ENCODE data around the gene OGG1.
"Not testable (repeated sequence)": the region's sequence is repeated elsewhere in the genome, so short reads cannot be mapped to it uniquely, and the experiment has no call there.

OGG1 gene

GRCh38 chr3:9768141-9768775 lies 18.5 kb downstream of the OGG1 start:
- no peak for DNase-seq

DNA sequence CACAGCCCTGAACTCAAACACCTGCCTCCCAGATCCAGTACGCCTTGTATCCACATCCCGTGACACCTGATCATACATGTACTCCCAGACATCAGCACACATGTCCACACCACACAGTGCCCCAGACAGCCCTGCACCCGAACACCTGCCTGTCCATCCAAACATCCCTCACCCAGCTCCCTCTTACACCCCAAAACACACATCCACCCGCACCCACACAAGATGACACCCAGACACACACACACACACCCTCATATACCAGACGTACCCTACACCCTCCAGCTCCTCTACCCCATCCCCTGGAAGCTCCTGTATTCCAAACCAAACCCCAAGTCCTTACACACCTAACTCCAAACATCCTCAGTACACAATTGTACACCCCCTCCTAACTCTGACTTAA lies 19.3 kb downstream of the OGG1 start:
- no peak for DNase-seq

DNA sequence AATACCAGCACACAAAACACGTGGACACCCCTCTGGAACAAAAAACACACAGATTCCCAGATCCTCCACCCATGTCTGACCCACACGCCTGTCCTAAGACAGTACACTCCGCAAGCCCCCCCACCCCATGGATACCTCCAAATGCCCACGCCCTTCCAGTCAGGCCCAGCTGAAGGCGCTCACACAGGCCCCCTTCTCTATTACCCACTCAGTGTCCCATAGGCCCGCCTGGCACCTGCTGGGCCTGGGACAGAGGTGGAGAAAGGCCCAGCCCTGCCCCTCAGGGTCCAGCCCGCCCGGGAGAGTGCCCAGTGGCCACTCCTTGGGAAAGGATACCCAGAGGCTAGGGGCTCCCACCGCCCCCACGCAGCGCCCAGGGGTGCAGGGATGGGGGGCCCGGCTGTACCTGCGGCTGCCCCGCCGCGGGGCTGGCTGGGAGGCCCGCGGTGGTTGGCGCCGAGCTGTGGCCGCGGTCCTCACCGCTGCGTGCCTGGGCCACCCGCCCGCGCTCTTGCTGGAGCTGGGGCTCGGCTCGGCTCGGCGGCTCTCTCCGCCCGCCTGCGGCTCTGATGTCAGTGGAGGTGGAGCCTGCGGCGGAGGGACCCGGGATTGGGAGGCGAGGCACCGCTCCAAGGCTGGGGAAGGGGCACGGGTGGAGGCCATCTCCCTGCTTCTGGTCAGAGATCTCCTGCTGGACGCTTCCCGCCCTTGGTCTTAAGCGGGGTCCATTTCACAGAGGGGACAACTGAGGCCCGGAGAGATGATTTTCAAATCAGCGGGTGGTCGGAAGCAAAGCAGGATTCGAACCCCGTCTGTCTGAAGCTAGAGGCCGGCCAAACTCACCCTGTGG lies 19.9 kb downstream of the OGG1 start, which contains the start of gene CAMK1:
CAMK1 (minus strand) TSS at position 522 of the 850 bp plus-strand sequence. CDS start 2,198 bp downstream, outside the sequence.
- peak; percentile 76 to 84 for DNase-seq

- no peak for DNase-seq
These were observed 20.6 kb downstream of the OGG1 start for GRCh38 chr3:9770276-9770812.

GRCh38 chr3:9771007-9771406 lies 21.3 kb downstream of the OGG1 start:
- not testable (repeated sequence) for DNase-seq

DNA sequence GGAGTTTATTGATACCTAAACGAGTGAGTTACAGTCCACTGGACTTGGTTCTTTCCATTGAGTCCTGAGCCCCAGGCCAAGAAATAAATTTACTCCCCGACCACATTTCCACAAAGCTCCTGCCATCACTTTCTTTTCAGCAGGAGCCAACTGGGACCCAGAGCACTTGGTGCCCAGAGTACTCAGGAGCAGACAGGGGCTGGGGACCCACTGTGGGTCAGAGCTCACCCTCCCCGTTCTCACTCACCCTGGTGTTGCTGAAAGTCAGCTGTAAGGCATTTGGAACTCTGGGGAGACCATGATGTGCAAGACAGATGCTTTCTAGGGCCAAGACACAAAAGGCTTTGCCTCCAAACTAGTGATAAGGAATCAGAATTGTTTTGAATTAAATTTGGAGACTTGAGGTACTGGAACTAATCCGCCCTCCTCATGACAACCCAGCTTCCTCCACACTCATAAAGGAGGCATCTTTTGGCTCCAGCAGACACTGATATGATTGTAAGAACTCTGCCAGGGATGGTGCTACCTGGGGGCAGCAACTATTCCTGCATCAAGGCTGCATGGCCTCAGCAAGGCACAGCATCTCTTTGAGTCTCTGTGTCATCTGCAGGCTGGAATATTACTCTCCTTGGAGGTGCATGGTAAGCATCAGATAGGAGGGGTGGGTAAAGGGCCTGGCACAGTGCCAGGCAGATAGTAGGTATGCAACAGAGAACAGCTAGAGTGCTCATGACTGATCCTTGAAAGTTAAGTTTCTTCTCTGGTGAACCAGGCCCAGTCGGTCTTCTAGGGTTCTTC lies 27.3 kb downstream of the OGG1 start:
- DNase-seq = peak; percentile 38 to 40

DNA sequence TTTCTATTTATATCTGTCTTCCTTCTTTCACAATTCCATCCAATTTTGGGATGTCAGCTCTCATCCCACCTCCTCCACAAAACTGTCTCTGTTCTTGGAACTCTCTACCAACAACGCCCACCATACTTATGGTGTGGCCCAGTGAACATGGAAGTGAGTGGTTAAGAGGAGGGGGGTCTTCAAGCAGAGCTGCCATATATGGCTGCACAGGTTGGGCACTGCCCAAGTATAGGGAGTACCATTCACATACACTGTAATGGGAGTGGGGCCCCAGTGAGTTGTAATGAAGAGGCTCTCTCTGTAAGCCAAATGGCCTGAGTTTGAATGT lies 27.9 kb downstream of the OGG1 start:
- peak; percentile 45 to 61 for DNase-seq

GRCh38 chr3:9778143-9779074 lies 28.7 kb downstream of the OGG1 start:
- DNase-seq = peak; percentile 64 to 78

DNA sequence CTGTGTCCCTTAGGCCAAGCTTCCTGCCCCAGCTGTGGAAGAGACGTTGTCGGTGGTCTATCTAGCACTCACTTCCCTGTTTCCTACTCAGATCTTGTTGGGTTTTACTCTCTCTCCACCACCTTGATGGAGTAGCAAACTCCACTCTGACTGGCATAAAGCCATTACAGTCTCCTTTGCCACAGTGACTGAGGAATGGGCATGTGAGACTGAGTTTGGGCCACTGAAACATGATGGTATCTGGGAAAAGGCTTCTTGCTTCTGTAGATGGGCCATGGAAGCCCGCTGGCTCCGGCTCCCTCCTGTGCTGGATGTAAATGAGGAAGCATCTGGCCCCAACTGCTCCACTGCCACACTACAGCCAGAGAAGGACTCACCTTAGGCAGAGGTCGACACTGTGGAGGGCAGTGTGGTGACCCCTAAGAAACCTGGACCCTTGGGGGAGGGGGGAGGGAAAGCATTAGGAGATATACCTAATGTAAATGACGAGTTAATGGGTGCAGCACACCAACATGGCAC lies 29.4 kb downstream of the OGG1 start:
- DNase-seq = peak; percentile 44 to 49

DNA sequence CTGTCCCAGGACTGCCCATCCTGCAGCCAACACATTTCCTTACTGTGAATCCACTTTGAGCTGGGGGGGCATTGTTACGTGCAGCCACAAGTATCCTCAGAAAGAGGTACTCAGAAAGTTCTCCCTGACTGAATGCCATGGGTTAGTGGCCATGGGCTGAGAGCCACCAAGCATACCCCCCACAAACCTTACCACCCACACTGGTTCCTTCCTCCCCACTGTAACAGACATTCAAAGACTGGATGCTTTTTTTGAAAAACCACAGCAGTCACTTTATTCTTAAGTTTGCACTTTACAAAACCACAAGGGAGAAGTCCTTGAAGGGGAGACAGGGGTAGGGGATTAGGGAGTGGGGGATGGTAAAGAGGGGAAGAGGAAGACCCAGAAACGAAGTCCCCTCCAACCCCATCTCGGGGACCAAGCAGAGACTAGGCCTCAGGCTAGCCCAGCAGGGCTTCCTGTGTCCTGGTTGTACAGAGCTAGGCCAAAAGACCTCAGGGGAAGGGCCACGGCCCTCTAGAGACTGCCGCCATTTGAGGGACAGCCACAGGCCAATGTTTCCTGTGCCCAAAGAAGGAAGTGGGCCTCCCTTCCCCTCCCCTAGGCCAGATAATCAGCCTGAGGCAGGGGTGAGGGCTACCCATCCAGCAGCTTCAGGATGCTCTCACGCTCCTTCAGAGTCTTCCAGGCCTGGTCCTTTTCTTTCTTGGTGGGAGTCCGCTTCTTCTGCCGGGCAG lies 30.1 kb downstream of the OGG1 start:
- DNase-seq = peak; percentile 73 to 74

GRCh38 chr3:9780458-9780812 lies 30.7 kb downstream of the OGG1 start:
- DNase-seq = no peak

GRCh38 chr3:9780910-9781309 lies 31.2 kb downstream of the OGG1 start:
- no peak for DNase-seq

DNA sequence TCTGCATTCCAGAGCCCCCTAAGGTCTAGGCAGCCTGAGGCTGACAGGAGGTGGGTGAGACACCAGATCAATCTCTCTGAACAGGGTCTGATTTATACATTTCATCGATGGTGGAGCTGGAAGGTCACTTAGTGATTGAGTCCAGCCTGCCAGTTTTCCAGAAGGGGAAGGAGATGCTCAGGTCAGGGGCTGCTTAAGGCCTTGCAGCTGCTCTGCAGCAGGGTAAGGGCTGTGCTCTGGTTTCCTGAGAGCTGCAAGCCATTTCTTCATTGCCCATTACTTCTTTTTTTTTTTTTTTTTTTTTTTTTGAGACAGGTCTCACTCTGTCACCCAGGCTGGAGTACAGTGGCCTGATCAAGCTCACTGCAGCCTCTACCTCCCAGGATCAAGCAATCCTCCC lies 31.8 kb downstream of the OGG1 start:
- no peak for DNase-seq

DNA sequence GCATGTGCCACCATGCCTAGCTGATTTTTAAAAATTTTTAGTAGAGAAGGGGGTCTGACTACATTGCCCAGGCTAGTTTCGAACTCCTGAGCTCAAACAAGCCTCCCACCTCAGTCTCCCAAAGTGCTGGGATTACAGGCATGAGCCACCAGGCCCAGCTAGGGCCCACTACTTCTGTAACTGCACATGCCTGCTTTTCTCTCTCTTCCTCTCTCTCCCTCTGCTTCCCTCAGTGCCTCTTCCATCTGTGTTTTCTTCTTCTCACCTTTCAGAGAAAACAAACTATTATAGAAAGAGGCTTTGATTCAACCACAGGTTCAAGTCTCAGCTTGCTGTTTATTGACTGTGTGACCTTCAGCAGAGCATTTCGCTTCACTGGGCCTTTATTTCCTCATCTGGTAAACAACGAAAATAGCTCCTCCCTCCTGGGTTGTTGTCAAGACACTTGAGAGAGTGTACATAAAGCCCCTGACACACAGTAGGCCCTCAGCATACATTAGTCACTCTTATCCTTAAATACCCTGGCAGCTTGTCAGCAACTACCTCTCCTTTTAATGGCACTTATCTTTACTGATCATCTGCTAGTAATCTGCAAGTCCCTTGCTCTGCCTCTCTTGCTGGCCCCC lies 32.3 kb downstream of the OGG1 start:
- no peak for DNase-seq

- no peak for DNase-seq
These were observed 33.0 kb downstream of the OGG1 start for GRCh38 chr3:9782770-9783169.

GRCh38 chr3:9783954-9784353 lies 34.2 kb downstream of the OGG1 start:
- no peak for DNase-seq

DNA sequence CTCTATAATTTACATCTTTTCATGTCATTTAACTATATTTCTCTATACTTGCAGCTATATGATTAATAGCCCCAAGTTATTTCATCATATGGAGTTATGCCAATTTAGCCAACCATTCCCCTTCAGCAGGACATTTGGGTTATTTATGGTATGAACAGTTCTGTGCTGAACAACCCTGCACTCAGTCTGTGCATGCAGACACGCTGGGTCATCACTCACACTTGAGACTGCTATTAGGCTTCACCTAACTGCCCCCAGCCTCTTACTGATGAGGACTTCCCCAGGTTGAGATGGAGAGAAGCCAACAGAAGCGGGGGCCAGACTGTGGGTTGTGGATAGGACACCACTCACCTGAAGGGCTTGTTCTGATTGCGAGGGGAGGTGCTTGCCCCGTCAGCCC lies 35.2 kb downstream of the OGG1 start:
- no peak for DNase-seq

DNA sequence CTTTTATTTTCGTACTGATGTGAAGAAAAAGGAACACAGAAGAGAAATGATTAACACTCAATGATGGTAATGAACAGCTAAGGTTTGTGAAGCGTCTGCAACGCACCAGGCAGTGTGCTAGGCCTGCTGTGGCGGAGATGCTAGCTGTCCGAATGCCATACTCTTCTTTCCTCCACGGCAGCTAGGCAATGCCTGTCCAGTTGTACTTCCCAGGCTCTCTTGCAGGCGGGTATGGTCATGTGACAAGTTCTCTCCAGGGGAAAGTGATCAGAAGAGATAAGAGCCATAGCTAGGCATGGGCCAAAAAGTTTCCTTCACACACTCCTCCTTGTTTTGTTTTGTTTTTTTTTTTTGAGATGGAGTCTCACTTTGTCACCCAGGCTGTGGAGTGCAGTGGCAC lies 35.9 kb downstream of the OGG1 start:
- DNase-seq = no peak

DNA sequence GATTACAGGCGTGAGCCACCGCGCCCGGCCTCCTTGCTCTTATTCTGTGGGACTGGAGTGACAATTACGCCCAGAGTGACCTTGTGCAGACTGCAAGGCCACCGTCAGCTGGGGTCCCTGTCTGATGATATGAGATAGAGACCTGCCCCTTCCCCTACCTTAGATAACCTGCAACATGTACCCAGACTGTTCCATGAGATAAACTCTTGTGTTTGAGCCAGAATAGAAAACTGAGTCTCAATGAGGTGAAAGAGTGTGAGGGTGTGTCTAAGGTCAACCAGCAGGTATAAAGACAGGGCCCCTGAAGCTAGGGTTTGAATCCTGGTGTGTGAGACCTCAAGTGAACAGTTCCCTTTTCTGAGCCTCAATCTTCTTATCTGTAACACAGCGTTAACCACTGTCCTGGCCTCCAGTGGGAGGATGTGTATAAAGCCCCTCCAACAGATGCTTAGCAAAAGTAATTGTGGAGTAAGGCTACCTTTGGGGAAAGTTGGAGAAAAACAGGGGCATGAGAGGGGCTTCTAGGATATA lies 36.5 kb downstream of the OGG1 start:
- DNase-seq = no peak

Data from activated T-cell treated with anti-CD3 and anti-CD28 coated beads, Interleukin-2, amount 50 U/mL, for 48 hours (primary cell).